ENCODE data around the gene HIRA. TPM values are rescaled to one million over a fixed set of nuclear protein-coding genes. Genes with fewer than 3 reads are reported as not detected.

The HIRA gene
- total and polyA plus RNA-seq, 9 of the 15 experiments (the other 6 are each of a cell fraction or from before 2014, with no cell fraction given) = 0.96 to 132 (median 58.4) TPM

GRCh38 chr22:19479355-19480172, 48.0 kb upstream of the HIRA start, which contains the start of gene CDC45 (continued):
- TF ChIP-seq ZBTB43 (CRISPR knock-in tag; IDR thresholded peaks at IDR 0.05) = no peak
- TF ChIP-seq RB1 (IDR thresholded peaks at IDR 0.05; ENCODE audit: low read depth) = no peak
- TF ChIP-seq ZBTB7A (IDR thresholded peaks at IDR 0.05; ENCODE audit: borderline replicate concordance, control insufficient read depth, low read depth, low read length) = no peak
- TF ChIP-seq PHTF2 (CRISPR knock-in tag; IDR thresholded peaks at IDR 0.05) = peak; percentile 82; the same call in 1 of the 2 replicates
- no peak for TF ChIP-seq FUS (optimal IDR thresholded peaks at IDR 0.05; ENCODE audit: low read depth, low read length)
- TF ChIP-seq RNF219 (CRISPR knock-in tag; IDR thresholded peaks at IDR 0.05) = peak; percentile 70; the same call in 1 of the 2 replicates
- TF ChIP-seq ZNF197 (CRISPR knock-in tag; IDR thresholded peaks at IDR 0.05; ENCODE audit: low read depth) = no peak
- no peak for TF ChIP-seq ZNF24 (IDR thresholded peaks at IDR 0.05)
- TF ChIP-seq RFX7 (CRISPR knock-in tag; IDR thresholded peaks at IDR 0.05) = peak; percentile 80; the same call in 1 of the 2 replicates
- TF ChIP-seq ZNF740 (CRISPR knock-in tag; IDR thresholded peaks at IDR 0.05) = no peak
- peak in 1 of 2 experiments; percentile 69; a peak in 1 of 4 replicates for TF ChIP-seq ZNF740 (tag; IDR thresholded peaks at IDR 0.05)
- TF ChIP-seq MEIS2 (IDR thresholded peaks at IDR 0.05; ENCODE audit: partially characterized antibody) = no peak
- no peak for TF ChIP-seq ZNF143 (CRISPR knock-in tag; IDR thresholded peaks at IDR 0.05)
- no peak for TF ChIP-seq FOXK1 (CRISPR knock-in tag; IDR thresholded peaks at IDR 0.05; ENCODE audit: borderline replicate concordance)
- peak; percentile 5; the same call in 1 of the 2 replicates for TF ChIP-seq BHLHE40 (IDR thresholded peaks at IDR 0.05; ENCODE audit: low read length)
- no peak for TF ChIP-seq BRF2 (IDR thresholded peaks at IDR 0.05; ENCODE audit: borderline replicate concordance, insufficient read depth, insufficient read length)
- TF ChIP-seq ZNF134 (CRISPR knock-in tag; conservative IDR thresholded peaks at IDR 0.05) = peak; percentile 88
- TF ChIP-seq IFI16 (CRISPR knock-in tag; IDR thresholded peaks at IDR 0.05) = peak; percentile 37; the same call in 1 of the 2 replicates
- TF ChIP-seq SRSF3 (IDR thresholded peaks at IDR 0.05; ENCODE audit: insufficient read depth, low read length) = no peak
- no peak for TF ChIP-seq PHF21A (IDR thresholded peaks at IDR 0.05; ENCODE audit: borderline replicate concordance, low read depth)
- TF ChIP-seq NFE2 (IDR thresholded peaks at IDR 0.05; ENCODE audit: low read depth) = no peak
- no peak for TF ChIP-seq ZNF511 (CRISPR knock-in tag; IDR thresholded peaks at IDR 0.05)
